GM19463 (cell line): ENCODE results near the gene USH1C.

Experiments
- ATAC-seq: cut with Tn5 transposase; IDR thresholded peaks from one replicate; pipeline ENCODE4 v1.9.1; 2021; ENCODE audit warnings: mild to moderate bottlenecking, moderate library complexity; ENCODE audit not compliant: unreplicated experiment

USH1C gene

DNA sequence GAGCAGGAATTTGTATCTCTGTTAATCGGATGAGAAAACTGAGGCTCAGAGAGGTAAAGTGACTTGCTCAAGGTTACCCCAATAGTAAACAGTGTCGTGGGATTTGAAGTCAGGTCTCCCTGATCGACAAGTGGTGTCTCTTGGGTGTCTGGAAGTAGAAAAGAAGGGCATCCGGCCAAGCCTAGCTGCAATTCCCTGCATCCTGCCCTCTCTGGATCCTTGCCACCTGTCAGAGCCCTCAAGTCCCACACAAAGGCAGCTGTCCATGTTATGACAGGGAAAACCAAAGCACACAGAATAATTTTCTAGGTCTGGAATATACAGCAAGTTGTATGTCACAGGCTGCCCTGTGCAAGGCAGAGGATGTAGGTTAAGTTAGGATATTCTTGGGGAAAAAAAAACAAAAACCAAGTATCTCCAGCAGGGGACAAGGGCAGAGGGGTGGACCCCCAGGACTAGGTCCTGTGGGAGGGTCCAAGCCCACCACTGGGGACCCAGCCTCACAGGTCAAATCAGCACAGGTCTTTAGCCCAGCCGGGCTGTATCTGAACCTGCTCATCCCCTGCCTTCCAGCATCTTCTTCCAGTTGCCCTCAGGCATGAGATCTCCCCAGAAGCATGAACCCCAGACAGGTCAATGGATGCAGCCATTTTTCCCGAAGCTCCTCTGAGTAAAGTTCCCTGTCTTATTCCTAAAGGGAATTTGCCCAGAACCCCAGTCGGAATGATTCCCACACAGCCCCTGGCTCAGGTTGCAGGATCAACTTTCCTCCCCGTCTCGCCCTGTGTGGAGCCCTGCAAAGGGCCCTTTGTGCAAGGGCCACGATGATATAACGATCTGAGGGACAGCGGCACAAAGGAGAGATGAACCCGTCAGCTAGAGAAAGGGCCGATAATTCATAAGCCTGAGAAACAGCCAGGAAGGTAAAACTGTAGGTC, 15.0 kb downstream of the USH1C start:
- no peak for ATAC-seq

DNA sequence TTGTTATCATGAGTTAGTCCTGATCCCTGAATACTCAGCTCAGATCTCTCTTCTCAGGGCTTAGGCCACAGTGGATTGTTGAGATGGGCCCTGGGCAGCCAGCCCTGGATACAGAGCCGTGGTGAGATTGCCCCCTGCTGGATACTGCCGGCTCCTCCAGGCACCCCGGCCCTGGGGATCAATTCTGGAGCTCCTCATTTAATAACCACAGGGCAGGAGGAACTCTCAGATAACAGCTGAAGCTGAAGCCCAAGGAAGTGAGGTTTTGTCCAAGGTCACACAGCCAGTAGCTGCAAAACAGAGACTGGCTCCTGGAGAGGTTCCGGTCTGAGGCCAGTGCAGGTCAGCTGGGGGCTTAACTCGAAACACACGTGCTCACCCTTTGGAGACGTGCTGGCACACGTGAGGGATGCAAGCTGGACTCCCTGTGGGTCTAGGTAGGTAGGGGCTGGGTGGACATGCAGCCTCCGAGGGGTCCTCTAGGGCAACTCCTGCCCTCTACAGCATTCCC, 16.0 kb downstream of the USH1C start:
- peak; percentile 66 for ATAC-seq

GRCh38 chr11:17527628-17527995, 16.6 kb downstream of the USH1C start:
- ATAC-seq, result no peak

DNA sequence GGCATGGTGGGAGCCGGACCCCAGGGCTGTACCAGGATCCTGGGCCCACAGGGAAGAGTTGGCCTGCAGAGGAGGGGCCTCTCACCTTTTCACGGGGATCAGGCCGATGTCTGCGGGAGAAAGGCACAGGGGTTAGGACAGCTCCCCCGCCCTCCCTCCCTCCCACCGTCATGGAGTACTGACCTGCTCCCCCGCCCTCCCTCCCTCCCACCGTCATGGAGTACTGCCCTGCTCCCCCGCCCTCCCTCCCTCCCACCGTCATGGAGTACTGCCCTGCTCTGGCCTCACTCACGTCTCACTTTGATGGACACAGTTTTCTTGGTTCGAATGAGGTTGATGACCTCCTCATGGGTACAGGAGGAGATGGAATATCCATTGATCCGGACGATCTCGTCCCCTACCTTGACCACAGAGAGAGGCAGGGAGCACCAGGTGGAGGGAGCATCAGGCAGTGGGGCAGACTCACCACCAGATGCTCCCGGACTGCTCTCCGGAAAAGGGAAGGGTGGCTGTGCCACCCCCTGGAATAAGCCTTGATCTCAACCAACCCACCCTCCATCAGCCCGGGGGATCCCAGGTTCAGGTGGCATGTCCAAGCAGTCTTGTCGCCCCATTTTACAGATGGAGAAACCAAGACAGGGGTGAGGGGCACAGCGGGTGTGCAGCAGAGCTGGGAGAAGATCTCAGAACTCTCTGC, 17.1 kb downstream of the USH1C start:
- ATAC-seq, result no peak

DNA sequence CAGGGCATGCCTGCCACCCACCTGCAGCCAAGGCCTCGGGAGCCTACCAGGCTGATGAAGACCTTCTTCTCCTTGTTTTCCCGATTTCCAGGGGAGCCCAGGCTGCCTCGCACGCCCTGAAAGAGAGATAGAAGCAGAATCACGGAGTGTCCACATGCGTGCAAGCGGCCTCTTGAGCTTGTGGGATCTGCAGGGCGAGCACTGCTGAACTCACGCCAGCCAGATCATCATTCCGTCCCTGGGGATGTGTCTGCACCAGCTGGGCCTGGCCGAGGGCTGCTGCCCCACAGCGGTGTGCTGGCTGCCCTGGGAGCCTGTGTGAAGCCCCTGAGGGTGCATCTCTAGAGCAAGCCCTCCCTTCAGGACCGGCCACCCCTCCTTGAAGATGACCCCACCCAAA, 17.9 kb downstream of the USH1C start:
- ATAC-seq, result no peak

- ATAC-seq, result no peak
These were observed 18.6 kb downstream of the USH1C start for GRCh38 chr11:17525570-17525969.

GRCh38 chr11:17524221-17524620, 20.0 kb downstream of the USH1C start:
- ATAC-seq, result no peak

DNA sequence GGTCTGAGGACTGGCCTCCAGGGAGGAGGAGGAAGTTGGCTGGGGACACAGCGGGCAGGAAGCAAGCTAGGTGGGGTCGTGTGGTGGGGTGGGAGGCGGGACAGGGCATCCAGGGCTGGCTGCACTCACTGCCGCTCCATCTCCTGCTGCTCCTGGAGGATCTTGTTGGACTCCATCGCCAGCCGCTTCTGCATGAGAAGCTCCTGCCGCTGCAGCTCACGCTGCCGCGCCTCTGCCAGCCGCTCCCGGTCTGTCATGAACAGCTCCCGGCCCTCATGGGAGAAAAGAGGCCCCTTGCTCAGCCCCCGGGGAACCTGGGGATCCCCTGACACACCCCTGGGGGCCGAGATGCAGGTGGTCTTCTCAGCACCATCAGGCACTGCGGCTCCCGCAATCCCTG, 21.6 kb downstream of the USH1C start:
- no peak for ATAC-seq

GRCh38 chr11:17521106-17521900, 22.9 kb downstream of the USH1C start:
- ATAC-seq, result no peak

- no peak for ATAC-seq
These were observed 24.9 kb downstream of the USH1C start for GRCh38 chr11:17519061-17519885.

DNA sequence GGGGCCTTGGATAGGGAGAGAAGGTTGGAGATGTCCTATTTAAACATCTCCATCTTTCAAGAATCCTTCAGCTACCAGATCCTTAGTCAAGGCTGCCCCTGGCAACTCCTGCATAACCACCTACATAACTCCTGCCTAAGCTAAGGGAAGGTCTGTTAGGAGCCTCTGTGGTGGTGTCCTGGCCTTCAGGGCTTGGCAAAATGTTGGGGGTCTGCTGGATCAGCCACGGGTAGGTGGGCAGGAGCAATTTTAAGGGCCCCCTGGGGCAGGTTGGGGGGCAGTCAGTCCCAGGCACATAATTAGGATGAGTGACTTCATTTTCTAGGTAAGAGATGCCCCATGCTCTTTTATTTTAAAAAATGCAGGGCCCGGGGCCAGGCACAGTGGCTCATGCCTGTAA, 25.9 kb downstream of the USH1C start:
- ATAC-seq, result no peak

DNA sequence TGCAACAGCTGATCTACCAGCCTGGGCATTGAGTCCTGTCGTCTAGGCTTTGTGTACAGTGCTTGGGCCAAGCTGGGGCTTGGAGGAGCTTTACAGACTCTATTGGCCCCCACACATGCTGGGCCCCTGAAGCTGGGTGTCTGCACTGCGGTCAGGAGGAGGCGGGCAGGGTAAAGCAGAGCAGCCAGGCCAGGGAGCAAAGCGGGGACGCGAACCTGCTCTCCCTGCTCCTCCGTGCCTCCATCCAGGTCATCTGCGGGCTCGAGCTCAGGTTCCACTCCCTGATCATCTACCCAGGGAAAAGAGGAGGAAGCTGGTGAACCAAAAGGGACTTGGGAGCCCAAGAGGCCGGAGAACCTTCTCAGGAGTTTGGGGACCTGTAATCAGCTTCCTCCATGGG, 27.0 kb downstream of the USH1C start:
- ATAC-seq, result no peak

DNA sequence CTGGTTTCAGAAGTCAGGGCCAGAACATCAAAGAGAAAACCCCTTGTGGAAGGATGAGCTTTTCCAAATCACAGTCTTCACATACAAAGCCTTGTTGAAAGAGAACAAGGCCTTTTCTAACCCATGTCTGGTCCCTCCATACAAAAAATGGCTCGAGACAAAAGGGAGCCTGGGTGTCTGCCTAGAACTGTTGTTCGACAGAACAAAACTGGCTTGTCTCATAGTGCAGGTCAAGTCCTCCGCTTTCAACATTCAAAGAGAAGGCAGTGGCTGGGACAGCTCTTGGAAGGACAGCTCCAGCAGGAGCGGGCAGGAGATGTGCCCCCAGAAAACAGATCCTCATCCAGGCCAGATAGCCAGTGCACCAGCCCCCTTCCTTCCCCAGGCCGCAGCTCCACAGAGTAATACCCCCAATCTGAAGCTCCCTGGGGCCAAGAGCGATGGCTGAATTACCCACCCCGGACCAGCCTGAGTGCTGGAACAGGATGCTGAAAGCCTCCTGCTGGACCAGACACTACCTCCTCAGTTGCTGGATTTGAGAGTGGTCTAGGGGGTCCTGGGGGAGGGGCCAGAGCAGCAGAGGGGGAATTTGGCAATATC, 27.6 kb downstream of the USH1C start:
- no peak for ATAC-seq

- no peak for ATAC-seq
These were observed 28.6 kb downstream of the USH1C start for GRCh38 chr11:17515443-17516176.

DNA sequence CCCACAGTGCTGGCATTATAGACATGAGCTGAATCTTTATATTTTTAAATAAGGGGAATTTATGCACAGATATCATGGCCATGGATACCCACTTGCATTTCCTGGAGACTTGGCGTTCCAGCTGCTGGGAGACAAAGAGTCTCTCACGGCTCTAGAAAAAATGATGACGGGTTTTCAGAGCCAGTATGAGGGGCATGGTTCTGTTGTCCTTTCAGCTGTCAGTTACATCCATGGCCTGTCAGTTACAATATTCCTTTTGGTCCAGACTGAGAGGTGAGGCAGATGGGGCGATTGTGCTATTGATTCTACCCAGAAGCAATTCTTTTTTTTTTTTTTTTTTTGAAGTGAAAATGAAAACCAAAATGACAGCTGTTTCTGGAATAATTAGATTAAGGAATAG, 29.7 kb downstream of the USH1C start:
- no peak for ATAC-seq

GRCh38 chr11:17513853-17514252, 30.4 kb downstream of the USH1C start:
- no peak for ATAC-seq

- no peak for ATAC-seq
These were observed 32.1 kb downstream of the USH1C start for GRCh38 chr11:17512101-17512500.

GRCh38 chr11:17511571-17511970, 32.6 kb downstream of the USH1C start:
- no peak for ATAC-seq

GRCh38 chr11:17510507-17511206, 33.6 kb downstream of the USH1C start:
- ATAC-seq, result no peak
